ENCODE results near the gene MYBPHL.

The MYBPHL gene

DNA sequence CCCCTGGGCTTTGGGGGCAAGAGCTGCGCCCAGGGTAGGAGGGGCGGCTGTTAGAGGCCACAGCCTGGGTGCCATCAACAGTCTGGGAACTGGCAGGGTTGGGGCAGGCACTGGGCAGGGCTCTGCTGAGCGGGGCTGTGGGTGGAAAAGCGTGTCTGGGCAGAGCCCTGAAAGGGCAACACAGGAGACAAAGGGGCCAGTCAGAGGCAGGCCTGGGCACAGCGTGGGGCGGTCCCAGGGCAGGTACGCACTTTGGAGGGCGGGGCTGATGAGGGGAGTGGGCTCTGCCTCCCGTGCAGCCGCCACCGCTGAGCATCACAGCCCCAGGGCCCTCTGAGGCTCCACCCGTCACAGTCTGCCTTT is 43.6 kb downstream of the MYBPHL start:
- no peak for DNase-seq

DNA sequence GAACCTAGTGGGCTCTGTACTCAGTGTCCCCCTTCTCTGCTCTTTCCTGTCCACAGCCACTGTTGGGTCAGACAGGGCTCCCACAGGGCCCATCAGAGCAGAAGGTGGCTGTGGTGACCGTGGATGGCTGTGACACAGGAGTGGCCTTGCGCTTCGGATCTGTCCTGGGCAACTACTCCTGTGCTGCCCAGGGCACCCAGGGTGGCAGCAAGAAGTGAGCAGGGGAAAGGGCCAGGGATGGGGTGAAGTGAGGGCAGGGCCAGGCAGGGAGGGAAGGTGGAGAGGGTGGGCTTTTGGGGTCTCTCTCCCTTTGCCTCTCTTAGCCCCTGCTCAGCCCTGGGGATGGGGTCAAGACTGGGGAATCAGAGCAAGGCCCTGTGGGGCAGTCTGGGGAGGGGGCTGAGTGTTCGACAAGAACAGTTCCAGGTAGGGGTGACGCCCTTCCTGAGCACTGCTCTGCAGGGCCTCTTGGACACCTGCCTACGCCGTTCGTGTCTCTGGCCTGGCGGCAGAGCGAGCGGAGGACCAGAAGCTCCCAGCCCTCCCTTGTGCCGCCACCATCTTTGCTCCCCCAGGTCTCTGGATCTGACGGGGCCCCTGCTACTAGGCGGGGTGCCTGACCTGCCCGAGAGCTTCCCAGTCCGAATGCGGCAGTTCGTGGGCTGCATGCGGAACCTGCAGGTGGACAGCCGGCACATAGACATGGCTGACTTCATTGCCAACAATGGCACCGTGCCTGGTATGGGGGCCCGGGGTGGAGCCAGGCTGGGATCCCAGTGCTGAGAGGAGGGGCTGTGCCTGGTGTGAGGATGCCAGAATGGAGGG is 44.4 kb downstream of the MYBPHL start:
- DNase-seq, result no peak

DNA sequence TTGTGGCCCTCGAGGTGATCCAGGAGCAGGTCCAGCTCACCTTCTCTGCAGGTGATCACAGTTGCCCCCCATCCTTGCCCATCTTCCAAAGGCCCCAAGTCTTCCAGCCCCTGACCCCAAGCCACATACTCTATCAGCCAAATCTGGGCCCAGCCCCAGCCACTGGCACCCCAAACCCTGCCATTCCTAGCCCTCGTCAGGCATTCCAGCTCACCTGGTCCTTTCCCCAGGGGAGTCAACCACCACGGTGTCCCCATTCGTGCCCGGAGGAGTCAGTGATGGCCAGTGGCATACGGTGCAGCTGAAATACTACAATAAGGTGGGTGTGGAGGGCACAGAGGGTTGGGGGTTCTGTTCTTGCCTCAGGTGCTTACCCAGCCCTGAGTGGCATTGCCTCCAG is 45.2 kb downstream of the MYBPHL start:
- no peak for DNase-seq

DNA sequence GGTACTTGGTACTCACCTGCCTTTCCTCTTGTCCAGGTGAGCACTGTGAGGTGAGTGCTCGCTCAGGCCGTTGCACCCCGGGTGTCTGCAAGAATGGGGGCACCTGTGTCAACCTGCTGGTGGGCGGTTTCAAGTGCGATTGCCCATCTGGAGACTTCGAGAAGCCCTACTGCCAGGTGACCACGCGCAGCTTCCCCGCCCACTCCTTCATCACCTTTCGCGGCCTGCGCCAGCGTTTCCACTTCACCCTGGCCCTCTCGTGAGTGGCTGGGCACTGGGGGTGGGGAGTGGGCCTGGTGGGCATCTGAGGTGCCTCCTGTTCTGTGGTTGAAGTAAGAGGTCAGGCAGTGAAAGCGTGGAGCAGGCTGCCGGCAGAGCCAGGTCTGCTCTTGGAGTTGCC is 45.8 kb downstream of the MYBPHL start:
- DNase-seq, result no peak

DNA sequence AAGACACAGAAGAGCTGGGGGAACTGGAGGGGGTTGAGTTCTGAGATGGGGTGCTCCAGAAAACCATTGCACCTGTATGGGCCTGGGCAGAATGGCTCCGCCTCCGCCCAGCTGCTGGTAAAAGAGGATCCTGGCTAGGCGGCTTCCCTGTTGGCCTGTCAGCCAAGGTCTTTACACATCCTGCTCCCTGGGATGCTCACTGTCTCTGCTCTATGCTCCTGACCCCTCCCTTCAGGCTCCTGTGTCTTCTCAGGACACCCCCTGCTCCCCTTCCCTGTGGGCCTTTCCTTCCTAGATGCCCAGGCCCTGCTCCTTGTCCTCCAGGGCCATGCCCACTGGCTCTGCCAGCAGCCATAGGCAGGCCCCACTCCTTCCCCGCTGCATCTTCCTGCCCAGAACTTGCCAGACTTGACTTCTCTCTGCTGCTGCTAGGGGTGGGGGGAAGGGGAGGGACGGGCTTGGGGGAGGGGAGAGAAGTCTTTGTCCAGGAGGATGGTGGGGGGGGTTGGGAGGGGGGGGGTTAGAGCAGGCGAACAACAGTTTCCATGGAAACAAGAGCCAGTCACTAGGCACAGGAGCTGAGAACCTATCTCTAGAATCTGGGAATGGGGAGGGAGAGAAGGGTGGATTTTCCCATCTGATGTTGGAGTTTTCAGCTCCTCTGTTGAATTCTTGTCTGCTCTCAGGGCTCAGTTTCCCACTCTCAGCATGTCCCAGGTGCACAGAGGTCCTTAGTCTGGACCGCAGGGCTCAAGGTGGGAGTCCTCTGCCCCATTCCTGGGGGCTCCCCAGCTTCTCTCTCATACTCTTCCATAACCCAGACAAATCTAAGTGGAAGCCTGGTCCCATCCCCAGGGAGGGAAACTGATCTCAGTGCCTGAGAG is 46.9 kb downstream of the MYBPHL start:
- DNase-seq, result no peak

DNA sequence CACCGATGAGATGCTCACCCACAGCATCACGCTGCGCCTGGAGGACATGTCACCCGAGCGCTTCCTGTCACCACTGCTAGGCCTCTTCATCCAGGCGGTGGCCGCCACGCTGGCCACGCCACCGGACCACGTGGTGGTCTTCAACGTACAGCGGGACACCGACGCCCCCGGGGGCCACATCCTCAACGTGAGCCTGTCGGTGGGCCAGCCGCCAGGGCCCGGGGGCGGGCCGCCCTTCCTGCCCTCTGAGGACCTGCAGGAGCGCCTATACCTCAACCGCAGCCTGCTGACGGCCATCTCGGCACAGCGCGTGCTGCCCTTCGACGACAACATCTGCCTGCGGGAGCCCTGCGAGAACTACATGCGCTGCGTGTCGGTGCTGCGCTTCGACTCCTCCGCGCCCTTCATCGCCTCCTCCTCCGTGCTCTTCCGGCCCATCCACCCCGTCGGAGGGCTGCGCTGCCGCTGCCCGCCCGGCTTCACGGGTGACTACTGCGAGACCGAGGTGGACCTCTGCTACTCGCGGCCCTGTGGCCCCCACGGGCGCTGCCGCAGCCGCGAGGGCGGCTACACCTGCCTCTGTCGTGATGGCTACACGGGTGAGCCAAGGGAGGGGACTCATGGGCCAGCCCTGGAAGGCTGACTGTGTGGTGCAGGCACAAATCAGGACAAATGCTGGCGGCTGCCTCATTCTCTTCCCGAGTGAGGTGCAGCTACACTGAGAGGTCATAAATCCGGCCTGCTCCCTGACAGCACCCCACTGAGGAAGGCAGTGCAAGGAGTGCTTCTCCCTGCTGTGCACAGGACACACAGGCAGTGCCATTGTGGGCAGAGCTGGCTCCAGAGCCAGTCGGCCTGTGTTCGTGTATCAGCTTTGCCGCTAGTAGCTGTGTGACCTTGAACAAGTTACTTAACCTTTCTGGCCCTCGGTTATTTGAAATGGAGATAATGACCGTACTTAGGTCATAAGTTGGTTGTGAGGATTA is 48.0 kb downstream of the MYBPHL start:
- DNase-seq, result no peak

DNA sequence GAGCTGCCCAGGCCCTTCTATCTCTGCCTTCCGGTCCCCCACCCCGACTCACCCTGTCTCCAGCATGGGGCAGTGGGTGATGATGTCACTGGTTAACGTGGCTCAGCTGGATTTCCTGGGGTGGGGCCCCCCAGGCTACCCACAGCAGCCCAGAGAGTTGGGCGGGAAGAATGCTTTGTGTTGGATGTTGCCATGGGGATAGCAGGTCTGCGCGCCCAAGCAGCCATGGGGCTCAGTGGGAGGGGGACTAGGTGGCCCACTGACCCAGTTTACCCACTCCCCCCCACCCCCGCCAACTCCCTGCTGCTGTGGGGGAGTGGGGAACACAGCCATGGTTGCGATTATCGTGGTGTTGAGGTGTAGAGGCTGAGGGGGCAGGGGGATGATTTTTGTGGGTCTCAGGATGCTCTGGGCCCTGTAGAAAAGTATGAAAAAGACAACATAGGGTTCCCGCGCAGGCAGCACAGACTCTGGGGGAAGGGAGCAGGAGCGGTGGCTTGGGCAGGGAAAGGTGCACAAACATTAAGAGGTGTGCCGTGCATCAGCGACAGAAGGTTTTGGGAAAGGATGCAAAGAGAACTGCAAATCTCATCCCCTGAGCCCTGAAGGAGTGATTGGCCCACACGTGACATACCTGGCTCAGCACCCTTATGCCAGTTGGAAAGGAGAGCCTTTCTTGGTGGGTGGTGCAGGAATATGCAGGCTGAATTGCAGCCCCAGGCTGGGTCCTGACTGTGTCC is 49.0 kb downstream of the MYBPHL start:
- DNase-seq, result no peak

DNA sequence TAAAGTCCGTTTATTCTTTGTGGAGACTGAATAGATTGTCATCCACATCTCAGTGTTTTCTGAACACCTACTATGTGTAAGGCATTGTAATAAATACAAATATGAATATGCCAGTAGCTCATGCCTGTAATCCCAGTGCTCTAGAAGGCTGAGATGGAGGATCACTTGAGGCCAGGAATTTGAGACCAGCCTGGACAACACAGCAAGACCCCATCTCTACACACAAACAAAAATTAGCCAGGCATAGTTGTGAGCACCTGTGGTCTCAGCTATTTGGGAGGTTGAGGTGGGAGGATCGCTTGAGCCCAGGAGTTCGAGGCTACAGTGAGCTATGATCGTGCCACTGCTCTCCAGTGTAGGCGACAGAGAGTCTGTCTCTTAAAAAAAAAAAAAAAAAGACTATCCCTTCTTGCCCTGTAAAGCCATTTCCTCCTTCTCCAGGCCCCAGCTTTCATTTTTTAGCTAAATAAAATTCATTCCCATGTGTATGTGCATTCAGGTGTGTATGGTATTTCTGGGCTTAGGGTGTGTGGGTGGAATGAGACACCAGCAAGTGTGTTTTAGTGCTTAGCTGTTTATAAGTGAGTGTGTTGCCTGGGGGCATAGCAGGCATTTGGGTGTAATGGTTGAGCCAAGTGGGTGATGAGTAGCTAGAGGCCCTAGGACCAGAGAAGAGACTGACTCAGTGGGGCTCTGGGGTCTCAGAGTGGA is 49.7 kb downstream of the MYBPHL start:
- no peak for DNase-seq

DNA sequence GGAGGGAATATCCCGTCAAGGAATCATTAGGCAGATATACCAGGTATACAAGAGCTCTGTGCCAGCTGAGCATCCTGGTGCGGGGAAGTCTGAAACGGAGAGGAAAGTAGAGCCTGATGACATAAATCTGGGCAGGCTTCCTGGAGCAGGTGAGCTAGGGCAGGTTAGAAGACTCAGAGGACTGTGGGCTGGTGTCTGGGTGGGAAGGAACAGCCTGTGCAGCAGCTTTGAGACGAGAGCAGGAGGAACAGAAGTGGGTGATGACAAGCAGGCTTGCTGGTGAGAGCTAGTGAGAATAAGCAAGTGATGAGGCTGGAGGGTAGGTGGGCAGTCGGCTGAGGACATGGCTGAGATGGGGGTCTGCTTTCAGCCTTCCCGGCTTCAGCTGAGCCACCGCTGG is 50.7 kb downstream of the MYBPHL start:
- no peak for DNase-seq

DNA sequence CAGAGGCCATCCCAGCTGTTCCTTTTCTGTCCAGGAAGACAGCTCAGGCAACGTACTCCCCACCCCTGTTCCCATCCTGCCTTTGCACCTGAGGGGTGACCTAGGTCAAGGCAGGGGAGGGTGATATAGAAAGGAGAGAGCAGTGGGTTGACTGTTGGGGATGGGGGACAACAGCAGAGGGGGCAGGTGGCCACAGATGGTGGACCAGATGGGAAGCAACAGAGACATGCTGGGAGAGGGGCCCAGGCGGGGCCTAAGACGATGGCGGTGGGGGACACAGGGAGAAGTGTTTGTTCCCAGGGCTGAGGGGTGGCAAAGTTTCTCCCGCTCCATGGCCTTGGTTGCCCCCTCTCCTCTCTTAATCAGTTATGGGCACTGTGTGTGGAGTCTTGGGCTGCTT is 51.1 kb downstream of the MYBPHL start:
- peak; percentile 91 for DNase-seq

DNA sequence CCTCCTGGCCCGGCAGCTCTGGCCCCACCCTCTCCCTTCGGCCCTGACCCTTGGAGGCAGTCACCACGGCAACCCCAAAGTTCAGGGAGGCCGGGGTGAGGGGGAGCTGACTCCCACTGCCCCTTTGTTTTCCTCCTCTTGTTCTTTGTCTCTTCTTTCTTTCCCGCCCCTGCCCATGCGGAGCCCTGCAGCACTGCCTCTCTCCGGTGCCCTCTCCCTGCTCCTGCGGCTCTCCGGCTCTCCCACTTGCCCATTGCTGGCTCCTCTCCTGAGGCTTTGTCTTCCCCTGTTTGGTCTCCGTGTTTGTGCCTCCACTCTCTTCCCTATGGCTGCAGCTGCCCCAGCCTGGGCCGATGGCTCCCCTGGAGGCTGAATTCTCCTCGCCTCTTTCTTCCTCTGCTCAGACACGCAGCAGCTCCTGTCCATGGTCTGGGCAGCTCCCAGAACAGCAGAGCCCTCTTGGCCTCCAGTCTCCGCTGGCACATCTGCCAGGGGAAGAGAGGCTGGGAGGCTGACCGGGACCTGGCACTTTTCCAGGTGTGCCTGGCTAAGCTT is 51.6 kb downstream of the MYBPHL start:
- DNase-seq, result no peak

DNA sequence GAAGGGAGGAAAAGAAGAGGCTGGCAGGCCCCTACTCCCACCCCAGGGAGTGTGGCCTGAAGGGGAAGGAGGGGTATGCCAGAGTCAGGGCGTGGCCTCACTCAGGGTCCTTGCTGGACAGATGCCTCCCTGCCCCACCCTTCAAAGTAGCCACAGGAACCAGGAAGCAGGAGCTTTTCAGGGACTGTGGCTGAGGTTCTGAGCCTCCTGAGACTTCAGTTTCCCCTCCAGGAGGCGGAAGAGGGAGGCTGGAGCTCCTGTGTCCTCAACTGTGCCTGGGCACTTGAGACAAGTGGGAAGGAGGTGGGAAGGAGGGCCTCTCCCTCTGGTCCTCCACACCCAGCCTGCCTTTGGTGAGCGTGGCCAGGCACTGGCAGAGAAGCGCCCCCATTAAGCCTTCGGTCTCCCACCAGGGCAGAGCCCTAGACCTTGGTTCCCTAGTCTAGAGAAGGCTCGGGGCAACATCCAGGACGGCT is 52.2 kb downstream of the MYBPHL start:
- no peak for DNase-seq

DNA sequence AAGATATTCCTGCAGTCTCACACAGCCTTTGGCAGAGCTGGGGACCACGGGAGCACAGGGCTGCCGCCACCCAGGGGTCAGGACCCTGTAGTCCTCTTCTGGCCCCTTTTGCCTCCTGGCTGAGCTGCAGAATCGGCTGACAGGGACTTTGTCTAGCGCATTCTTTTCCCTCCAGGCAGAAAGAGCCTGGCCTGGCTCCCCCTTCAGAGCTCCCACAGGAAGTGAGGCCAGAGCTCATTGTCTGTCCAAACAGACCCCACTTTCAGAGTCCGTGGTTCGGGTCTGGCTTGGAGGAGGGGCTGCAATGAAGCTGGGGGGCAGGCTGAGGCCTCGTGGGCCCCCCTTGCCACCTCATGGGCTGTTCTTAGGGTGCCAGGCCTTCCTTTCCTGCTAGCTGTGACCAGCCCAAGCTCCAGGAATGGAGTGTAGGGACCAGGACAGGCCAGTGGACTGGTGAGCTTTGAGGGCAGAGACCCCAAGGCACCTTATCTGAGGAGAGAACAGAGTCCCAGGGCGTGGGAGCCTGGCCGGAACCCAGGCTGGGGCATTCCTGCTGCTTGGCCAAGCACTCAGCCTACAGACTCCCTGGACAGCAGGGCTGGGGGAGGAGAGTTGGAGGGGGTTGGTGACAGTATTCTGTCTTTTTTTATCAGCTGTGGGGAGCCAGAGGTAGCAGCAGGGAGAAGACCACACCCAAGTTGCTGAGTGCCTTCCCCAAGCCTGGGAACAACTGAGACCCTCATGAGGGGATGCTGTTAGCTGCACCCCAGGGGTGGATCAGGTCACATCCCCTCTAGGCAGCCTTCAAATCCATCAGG is 52.8 kb downstream of the MYBPHL start:
- DNase-seq, result no peak

DNA sequence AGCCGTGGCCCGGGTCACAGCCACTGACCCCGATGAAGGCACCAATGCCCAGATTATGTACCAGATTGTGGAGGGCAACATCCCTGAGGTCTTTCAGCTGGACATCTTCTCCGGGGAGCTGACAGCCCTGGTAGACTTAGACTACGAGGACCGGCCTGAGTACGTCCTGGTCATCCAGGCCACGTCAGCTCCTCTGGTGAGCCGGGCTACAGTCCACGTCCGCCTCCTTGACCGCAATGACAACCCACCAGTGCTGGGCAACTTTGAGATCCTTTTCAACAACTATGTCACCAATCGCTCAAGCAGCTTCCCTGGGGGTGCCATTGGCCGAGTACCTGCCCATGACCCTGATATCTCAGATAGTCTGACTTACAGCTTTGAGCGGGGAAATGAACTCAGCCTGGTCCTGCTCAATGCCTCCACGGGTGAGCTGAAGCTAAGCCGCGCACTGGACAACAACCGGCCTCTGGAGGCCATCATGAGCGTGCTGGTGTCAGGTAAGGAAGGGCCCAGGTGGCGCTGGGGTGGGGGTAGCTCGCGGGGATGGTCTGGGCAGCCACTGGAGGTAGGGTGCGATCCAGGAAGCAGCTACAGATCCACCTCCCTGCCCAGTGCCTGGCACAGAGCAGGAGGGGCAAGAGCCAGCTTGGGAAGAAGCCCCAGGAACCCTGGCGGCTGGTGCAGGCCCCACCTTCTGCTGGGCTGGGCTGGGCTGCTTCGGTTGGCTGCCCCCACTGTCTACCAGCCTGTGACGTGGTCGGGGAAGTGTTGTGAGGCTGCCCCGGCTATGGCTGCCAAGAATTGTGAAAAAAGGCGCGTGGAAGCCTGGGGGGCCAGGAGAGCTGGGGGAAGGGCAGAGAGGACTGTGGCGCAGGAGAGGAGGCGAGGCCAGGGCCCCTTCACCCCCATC is 53.7 kb downstream of the MYBPHL start:
- peak; percentile 62 for DNase-seq

DNA sequence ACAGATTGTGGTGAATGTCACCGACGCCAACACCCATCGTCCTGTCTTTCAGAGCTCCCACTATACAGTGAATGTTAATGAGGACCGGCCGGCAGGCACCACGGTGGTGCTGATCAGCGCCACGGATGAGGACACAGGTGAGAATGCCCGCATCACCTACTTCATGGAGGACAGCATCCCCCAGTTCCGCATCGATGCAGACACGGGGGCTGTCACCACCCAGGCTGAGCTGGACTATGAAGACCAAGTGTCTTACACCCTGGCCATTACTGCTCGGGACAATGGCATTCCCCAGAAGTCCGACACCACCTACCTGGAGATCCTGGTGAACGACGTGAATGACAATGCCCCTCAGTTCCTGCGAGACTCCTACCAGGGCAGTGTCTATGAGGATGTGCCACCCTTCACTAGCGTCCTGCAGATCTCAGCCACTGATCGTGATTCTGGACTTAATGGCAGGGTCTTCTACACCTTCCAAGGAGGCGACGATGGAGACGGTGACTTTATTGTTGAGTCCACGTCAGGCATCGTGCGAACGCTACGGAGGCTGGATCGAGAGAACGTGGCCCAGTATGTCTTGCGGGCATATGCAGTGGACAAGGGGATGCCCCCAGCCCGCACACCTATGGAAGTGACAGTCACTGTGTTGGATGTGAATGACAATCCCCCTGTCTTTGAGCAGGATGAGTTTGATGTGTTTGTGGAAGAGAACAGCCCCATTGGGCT is 54.5 kb downstream of the MYBPHL start:
- no peak for DNase-seq

DNA sequence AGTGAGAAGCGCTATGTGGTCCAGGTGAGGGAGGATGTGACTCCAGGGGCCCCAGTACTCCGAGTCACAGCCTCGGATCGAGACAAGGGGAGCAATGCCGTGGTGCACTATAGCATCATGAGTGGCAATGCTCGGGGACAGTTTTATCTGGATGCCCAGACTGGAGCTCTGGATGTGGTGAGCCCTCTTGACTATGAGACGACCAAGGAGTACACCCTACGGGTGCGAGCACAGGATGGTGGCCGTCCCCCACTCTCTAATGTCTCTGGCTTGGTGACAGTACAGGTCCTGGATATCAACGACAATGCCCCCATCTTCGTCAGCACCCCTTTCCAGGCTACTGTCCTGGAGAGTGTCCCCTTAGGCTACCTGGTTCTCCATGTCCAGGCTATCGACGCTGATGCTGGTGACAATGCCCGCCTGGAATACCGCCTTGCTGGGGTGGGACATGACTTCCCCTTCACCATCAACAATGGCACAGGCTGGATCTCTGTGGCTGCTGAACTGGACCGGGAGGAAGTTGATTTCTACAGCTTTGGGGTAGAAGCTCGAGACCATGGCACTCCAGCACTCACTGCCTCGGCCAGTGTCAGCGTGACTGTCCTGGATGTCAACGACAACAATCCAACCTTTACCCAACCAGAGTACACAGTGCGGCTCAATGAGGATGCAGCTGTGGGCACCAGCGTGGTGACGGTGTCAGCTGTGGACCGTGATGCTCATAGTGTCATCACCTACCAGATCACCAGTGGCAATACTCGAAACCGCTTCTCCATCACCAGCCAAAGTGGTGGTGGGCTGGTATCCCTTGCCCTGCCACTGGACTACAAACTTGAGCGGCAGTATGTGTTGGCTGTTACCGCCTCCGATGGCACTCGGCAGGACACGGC is 55.3 kb downstream of the MYBPHL start:
- DNase-seq, result no peak
